Gastrocnemius medialis (tissue), 4 donors: ENCODE measurements around the gene PAK6.

ENCODE experiments used
- POLR2A ChIP-seq, 2 donors: fragments of 450-650 bp; IDR thresholded peaks; one replicate each; pipeline ENCODE4 v1.6.1; 2017; ENCODE audit warnings: antibody characterized with exemption in 2 of 2, mild to moderate bottlenecking in 2 of 2, moderate library complexity in 2 of 2
- TF ChIP-seq, protein P1 (sequence below), 5 experiments: fragments of 450-650 bp in 3 of 5; fragments of 200-600 bp in 2 of 5; sonication (generic) in 2 of 5; IDR thresholded peaks in 4 of 5; conservative IDR thresholded peaks in 1 of 5; 1 replicate in 4 of 5; 2 replicates in 1 of 5; pipeline ENCODE4 v1.5.1; 2016 to 2019; ENCODE audit warnings: antibody characterized with exemption in 5 of 5, mild to moderate bottlenecking in 3 of 5, moderate library complexity in 3 of 5

DNA sequence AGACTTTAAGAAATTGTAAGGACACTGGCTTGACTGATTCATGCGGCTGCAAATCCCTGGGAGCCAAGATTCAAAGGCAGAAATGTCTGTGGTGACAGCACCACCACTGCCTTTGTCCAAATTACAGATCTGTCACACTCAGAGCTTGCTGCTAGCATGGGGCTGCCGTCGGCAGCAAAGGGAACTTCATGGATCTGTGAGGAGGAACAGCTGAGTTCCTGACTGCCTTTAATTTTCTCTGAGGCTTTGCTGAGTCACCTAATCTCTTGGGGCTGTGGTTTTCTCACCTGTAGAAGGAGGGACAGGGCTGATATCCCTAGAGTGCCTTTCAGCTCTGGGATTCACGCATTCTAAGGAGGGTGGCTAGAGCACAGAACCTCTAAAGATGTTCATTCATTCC, 4.1 kb upstream of the PAK6 start:
- TF ChIP-seq, protein P1, sequence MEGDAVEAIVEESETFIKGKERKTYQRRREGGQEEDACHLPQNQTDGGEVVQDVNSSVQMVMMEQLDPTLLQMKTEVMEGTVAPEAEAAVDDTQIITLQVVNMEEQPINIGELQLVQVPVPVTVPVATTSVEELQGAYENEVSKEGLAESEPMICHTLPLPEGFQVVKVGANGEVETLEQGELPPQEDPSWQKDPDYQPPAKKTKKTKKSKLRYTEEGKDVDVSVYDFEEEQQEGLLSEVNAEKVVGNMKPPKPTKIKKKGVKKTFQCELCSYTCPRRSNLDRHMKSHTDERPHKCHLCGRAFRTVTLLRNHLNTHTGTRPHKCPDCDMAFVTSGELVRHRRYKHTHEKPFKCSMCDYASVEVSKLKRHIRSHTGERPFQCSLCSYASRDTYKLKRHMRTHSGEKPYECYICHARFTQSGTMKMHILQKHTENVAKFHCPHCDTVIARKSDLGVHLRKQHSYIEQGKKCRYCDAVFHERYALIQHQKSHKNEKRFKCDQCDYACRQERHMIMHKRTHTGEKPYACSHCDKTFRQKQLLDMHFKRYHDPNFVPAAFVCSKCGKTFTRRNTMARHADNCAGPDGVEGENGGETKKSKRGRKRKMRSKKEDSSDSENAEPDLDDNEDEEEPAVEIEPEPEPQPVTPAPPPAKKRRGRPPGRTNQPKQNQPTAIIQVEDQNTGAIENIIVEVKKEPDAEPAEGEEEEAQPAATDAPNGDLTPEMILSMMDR (IDR thresholded peaks at IDR 0.05 in 4 of 5, conservative IDR thresholded peaks at IDR 0.05 in 1 of 5), result no peak
- no peak for TF ChIP-seq POLR2A (IDR thresholded peaks at IDR 0.05)
